Measurements from ENCODE around the gene UBE2H. TPM values are rescaled to one million over a fixed set of nuclear protein-coding genes. Genes with fewer than 3 reads are reported as not detected.

Gene UBE2H
- total and polyA plus RNA-seq, 10 of the 15 experiments (the other 5 are each of a cell fraction or from before 2014, with no cell fraction given): 15.6 to 75.5 (median 32.8) TPM

- RAD21 ChIA-PET (ENCODE audit: unreplicated experiment): interaction anchor here (0.6 to 1.4 kb wide), 2 partner anchors 172 to 222 kb away, joined by 3 read pairs; no protein-coding TSS in a partner anchor
- no peak overlapping the region for H3K27ac ChIP-seq (ENCODE audit: control insufficient read depth, insufficient read depth)
- no TSS peak for BruUV-seq (replicated peaks)
- H3K9ac ChIP-seq (ENCODE audit: control insufficient read depth, insufficient read depth, low read length): no peak overlapping the region
- POLR2A ChIA-PET: interaction anchor here (1.0 kb wide), 1 partner anchor 9 kb away, joined by 3 read pairs; no protein-coding TSS in a partner anchor
- no peaks in the 10 kb centered on the region for H3K4me1 ChIP-seq (ENCODE audit: control insufficient read depth, insufficient read depth, low read length)
- ATAC-seq (no peak), FAIRE-seq (no peak), DNase-seq (ENCODE audit: low read depth, low spot score) (no peak)
- no peaks in the 10 kb centered on the region for H3K27me3 ChIP-seq (replicated peaks in 1 of 2; ENCODE audit: control insufficient read depth in 2 of 2, insufficient read depth in 2 of 2, low read length in 1 of 2)
- 76% methylated on average over 3 of the region's 3 CpGs for WGBS (ENCODE audit: insufficient coverage, insufficient replicate concordance, low lambda C conversion rate, missing lambda C conversion rate)
- CTCF ChIA-PET: interaction anchor here (1.5 to 2.2 kb wide), 3 partner anchors 12 to 173 kb away, joined by 4 to 10 read pairs (median 7); no protein-coding TSS in a partner anchor
- intact Hi-C loops (cut with micrococcal nuclease; ENCODE audit: unreplicated experiment) (no loop called here), in situ Hi-C loops (cut with MboI) (no loop called here)
- peaks cover 1 to 8% of the 10 kb centered on the region in 2 experiments for H3K36me3 ChIP-seq (ENCODE audit: control insufficient read depth in 2 of 2, insufficient read depth in 2 of 2, low read length in 1 of 2)
- no peak overlapping the region for H2AFZ ChIP-seq (ENCODE audit: control insufficient read depth, low read depth, low read length)
- no peak overlapping the region for H3K4me2 ChIP-seq (ENCODE audit: control insufficient read depth, insufficient read depth)
- no peaks in the 10 kb centered on the region for H4K20me1 ChIP-seq (ENCODE audit: control insufficient read depth, insufficient read depth)
- H3K9me3 ChIP-seq (replicated peaks; ENCODE audit: control insufficient read depth, insufficient read depth, low read length): no peaks in the 10 kb centered on the region
- no peak overlapping the region for H3K4me3 ChIP-seq
- SMC1A ChIA-PET (ENCODE audit: uncharacterized antibody, unreplicated experiment): interaction anchor here (1.4 to 1.8 kb wide), 3 partner anchors 9 to 174 kb away, joined by 3 to 7 read pairs (median 3); no protein-coding TSS in a partner anchor
- TF ChIP-seq MYB (IDR thresholded peaks at IDR 0.05; ENCODE audit: borderline replicate concordance, low read depth, low read length) (no peak), STAT3 (IDR thresholded peaks at IDR 0.05; ENCODE audit: low read depth, low read length) (no peak), TAF1 (IDR thresholded peaks at IDR 0.05; ENCODE audit: borderline replicate concordance, low read depth, low read length) (no peak), TARDBP (IDR thresholded peaks at IDR 0.05; ENCODE audit: borderline replicate concordance) (no peak), CEBPB (IDR thresholded peaks at IDR 0.05; ENCODE audit: borderline replicate concordance in 1 of 2, low read depth in 2 of 2, low read length in 2 of 2) (no peak), ZBTB11 (CRISPR knock-in tag; IDR thresholded peaks at IDR 0.05) (no peak), RCOR1 (conservative IDR thresholded peaks at IDR 0.05; ENCODE audit: low read depth, low read length) (no peak), RELA (IDR thresholded peaks at IDR 0.05; ENCODE audit: borderline replicate concordance, partially characterized antibody) (no peak), CHD2 (IDR thresholded peaks at IDR 0.05; ENCODE audit: borderline replicate concordance, low read depth, low read length) (no peak), ATF7 (IDR thresholded peaks at IDR 0.05; ENCODE audit: low read depth) (no peak), EZH2 (IDR thresholded peaks at IDR 0.05; ENCODE audit: borderline replicate concordance, control insufficient read depth, low read depth, low read length) (no peak), SUZ12 (IDR thresholded peaks at IDR 0.05; ENCODE audit: unreplicated experiment) (no peak), ZBED1 (IDR thresholded peaks at IDR 0.05; ENCODE audit: borderline replicate concordance) (no peak), STAT1 (conservative IDR thresholded peaks at IDR 0.05) (no peak)
- H3K79me2 ChIP-seq (ENCODE audit: control insufficient read depth, insufficient read depth, low read length): no peaks in the 10 kb centered on the region
Observed at GRCh38 chr7:129836983-129837382, 115.8 kb downstream of the UBE2H start.

Data from GM12878 (cell line).